Right lung (tissue), 5 donors: Measurements from ENCODE around the gene XIRP2. TPM values are rescaled to one million over a fixed set of nuclear protein-coding genes. Genes with fewer than 3 reads are reported as not detected.

Experiments used
- DNase-seq, 2 donors: peaks; one replicate each; pipeline ENCODE4 v3.0.0-alpha.2; 2013
- polyA plus RNA-seq, 5 donors: library from polyadenylated mRNA; unstranded; fragments of 120-200 nt; gene quantifications; one replicate each; pipeline versions ENCODE4 v1.2.1 to v1.2.3, GENCODE V29; 2013; ENCODE audit warnings: inconsistent platforms in 1 of 5, low replicate concordance in 1 of 5; ENCODE audit not compliant: insufficient read length in 5 of 5, insufficient read depth in 1 of 5

Gene XIRP2
- polyA plus RNA-seq, 5 donors: 0.13 to 3.1 (median 0.29) TPM

GRCh38 chr2:167133614-167134013 is 245.3 kb downstream of the XIRP2 start:
- no peak for DNase-seq

DNA sequence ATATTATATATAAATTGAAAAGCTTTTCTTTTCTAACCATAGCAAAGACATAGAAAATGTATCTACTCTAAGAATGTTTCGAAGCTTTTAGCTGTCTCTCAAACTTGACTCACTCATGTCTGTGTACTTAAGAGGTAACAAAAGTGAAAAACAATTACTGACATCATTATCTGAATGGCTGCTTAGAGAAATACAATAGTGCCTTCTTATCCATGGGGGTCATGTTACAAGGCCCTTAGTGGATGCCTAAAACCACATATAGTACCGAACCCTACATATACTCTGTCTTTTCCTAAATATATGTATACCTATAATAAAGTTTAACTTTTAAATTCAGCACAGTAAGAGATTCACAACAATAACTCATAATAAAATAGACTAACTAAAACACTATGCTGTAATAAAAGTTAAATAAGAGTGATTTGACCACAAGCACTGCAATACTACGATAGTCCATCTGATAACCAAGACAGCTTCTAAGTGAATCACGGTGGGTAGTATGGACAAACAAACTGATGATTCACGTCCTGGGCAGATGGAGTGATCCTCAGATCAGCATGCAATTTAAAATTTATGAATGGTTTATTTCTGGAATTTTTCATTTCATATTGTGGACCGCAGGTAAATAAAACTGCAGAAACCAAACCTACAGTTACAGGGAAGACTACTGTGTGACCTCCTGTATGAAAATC is 246.2 kb downstream of the XIRP2 start:
- DNase-seq: no peak

- no peak for DNase-seq
Observed at GRCh38 chr2:167135706-167136105, 247.4 kb downstream of the XIRP2 start.

GRCh38 chr2:167136879-167137596 is 248.8 kb downstream of the XIRP2 start:
- DNase-seq: no peak

DNA sequence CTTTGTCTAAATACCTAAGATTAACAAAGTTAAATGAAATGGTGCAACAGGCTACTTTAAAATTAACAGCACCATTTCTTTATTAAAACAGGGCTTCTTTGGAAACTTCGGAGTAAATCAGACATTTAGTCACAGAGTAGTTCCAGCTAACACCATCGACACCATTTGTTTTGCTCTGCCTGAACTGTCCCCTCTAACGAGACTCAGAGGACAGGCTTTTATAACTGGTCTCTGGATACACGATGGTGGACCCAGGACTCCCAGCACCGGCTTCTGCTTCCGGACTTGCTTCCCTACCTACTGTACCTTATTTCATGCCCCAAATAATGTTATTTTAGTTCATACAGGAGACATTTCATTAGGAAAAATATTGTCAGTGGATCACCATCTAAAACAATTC is 252.1 kb downstream of the XIRP2 start:
- no peak for DNase-seq

GRCh38 chr2:167140767-167141166 is 252.5 kb downstream of the XIRP2 start:
- no peak for DNase-seq

- no peak for DNase-seq
Observed at GRCh38 chr2:167142554-167142953, 254.3 kb downstream of the XIRP2 start.

DNA sequence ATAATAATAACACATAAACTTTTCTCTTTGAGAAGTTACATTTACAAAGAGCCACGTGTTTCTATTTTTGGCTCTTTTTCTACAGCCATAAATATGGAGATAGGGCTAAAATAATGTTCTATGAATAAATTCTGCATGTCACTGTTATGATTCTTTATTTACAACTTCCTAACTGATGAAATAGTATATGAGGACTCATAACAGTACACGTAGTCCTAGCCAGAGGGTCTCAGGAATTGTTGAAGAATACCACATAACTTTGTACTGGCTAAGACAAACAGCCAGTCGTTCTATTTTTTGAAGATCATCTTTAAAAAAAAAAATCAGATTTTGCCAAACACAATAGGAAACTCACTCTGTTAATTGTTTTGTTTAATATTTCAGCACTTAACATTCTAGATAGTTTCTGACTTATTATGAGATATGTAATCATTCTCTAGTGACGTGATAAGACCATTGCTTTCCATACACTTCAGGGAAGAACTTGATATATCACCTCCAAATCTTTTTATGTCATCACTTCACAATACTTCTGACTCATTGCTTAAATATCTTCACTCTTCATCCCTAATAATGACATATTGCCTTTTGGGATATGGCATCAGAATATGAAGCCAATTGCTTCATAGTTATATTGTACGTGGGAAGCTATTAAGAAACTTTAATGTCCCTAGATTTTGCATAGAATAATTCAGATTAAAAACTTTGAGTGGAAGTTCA is 256.1 kb downstream of the XIRP2 start:
- DNase-seq: no peak

- no peak for DNase-seq
Observed at GRCh38 chr2:167147271-167147941, 259.1 kb downstream of the XIRP2 start.

GRCh38 chr2:167151894-167152293 is 263.6 kb downstream of the XIRP2 start:
- no peak for DNase-seq

DNA sequence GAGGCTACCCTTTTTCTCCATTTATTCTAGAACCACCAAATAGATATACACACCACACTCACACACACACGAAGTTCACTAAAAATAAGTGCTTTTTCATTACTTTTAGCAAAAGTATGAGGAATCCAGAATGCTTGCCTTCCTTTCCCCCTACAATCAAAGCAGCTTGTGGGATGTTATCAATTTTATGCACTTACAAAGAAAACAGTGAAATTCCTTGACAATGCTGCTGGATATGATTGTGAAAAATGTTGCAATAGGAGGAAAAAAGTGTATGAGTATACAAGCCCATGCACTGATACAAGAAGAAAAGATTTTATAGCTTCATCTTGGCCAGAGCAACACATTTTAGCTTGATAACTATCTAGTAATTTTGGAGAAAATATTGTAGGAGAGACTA is 269.2 kb downstream of the XIRP2 start:
- no peak for DNase-seq

- DNase-seq: no peak
Observed at GRCh38 chr2:167177196-167177595, 288.9 kb downstream of the XIRP2 start.

GRCh38 chr2:167181134-167181533 is 292.9 kb downstream of the XIRP2 start:
- no peak for DNase-seq

DNA sequence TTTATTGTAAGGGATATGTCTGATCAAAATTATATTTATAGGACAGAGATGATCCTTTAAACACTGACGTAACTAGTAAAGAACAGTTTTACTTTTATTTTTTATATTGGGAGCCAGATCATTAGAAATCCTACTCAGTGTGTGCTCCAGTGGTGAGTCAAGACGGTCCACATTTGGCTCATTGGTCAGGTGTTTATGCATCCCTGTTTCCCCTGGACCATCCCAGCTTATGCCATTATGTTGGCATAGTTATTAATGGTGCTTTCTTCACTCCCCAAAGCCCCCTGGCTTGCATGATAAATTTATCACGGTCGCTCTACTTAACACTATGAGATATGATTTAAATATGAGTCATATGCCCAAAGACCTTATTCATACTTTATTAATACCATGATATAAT is 293.4 kb downstream of the XIRP2 start:
- no peak for DNase-seq

- no peak for DNase-seq
Observed at GRCh38 chr2:167182403-167182802, 294.1 kb downstream of the XIRP2 start.

- DNase-seq: no peak
Observed at GRCh38 chr2:167183931-167184330, 295.7 kb downstream of the XIRP2 start.

- DNase-seq: no peak
Observed at GRCh38 chr2:167186465-167186864, 298.2 kb downstream of the XIRP2 start.

- no peak for DNase-seq
Observed at GRCh38 chr2:167187049-167187727, 298.9 kb downstream of the XIRP2 start.

- no peak for DNase-seq
Observed at GRCh38 chr2:167187978-167188967, 300.0 kb downstream of the XIRP2 start.

- DNase-seq: no peak
Observed at GRCh38 chr2:167190053-167190452, 301.8 kb downstream of the XIRP2 start.
